NT2/D1 (cell line): ENCODE measurements around the gene PLA2G4D.

Experiments
- DNase-seq: peaks from one replicate; pipeline ENCODE4 v3.0.0-alpha.2; 2011; ENCODE audit warnings: low read depth, low spot score
- H3K27me3 ChIP-seq: 2 replicates; pipeline ENCODE4 v1.6.0; 2011; ENCODE audit warnings: mild to moderate bottlenecking; ENCODE audit not compliant: insufficient read length, insufficient read depth
- H3K36me3 ChIP-seq: 2 replicates; pipeline ENCODE4 v1.6.1; 2011; ENCODE audit warnings: mild to moderate bottlenecking, low read length, mixed read lengths; ENCODE audit not compliant: insufficient read depth, insufficient read length
- H3K4me1 ChIP-seq: 2 replicates; pipeline ENCODE4 v1.5.1; 2011; ENCODE audit not compliant: insufficient read depth, insufficient read length
- H3K4me3 ChIP-seq: 2 replicates; pipeline ENCODE4 v1.5.1; 2011; ENCODE audit warnings: low read depth; ENCODE audit not compliant: insufficient read length
- H3K9ac ChIP-seq: 2 replicates; pipeline ENCODE4 v1.6.0; 2011; ENCODE audit warnings: low read depth; ENCODE audit not compliant: insufficient read length
- H3K9me3 ChIP-seq: 2 replicates; pipeline ENCODE4 v1.5.1; 2011; ENCODE audit warnings: mild to moderate bottlenecking, low read length; ENCODE audit not compliant: insufficient read depth
- SUZ12 ChIP-seq: IDR thresholded peaks from 2 replicates; pipeline ENCODE4 v1.6.1; 2011; ENCODE audit not compliant: insufficient read length, insufficient read depth; ENCODE audit errors: extremely low read depth
- YY1 ChIP-seq: IDR thresholded peaks from 2 replicates; pipeline ENCODE4 v1.6.1; 2011; ENCODE audit not compliant: insufficient read length, insufficient read depth
- ZNF274 ChIP-seq: IDR thresholded peaks from 2 replicates; pipeline ENCODE4 v1.6.1; 2011; ENCODE audit warnings: mild to moderate bottlenecking, low read depth, low read length

The PLA2G4D gene

DNA sequence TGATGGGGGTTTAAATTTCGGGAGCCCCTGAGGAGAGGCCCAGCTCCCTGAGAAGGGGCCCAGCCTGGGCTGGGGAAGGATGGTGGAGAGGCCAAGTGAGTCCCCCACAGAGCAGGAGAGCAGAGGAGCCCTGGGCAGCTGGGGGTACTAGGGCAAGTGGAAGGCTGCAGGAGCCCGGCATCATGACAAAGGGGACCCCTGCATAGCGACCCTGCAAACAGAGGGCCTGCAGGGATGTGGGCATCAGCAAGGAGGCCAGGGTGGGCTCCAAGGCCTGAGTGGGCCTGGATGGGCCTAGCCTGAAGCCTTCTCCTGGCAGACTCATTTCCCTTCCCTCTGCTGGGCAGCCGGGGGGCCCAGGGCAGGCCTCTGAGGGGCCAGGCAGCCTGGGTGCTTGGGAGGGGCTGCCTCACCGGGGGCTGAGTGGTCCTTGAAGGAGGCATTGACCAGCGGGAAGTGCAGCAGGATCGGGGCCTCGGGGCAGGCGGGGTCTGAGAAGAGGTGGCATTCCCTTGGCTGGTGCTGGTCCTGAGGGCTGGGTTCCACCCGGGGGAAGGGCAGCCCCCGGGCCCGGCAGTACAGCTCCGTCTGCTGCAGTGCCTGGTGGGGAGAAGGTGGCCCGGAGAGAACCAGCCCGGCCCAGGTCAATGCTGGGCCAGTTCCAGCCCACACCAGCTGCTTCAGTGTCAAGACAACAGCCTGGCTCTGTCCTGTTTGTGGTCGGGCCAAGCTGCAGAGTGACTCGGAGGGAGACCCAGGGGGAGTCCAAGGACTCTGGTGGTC, 24.7 kb downstream of the PLA2G4D start:
- H3K36me3 ChIP-seq: no peaks in the 10 kb centered on the region
- no peak overlapping the region for H3K9ac ChIP-seq
- H3K27me3 ChIP-seq: no peaks in the 10 kb centered on the region
- no peak for TF ChIP-seq YY1
- no peak for TF ChIP-seq ZNF274
- no peak for TF ChIP-seq SUZ12
- no peak for DNase-seq
- H3K9me3 ChIP-seq: no peaks in the 10 kb centered on the region
- H3K4me3 ChIP-seq: no peak overlapping the region
- H3K4me1 ChIP-seq: no peaks in the 10 kb centered on the region

DNA sequence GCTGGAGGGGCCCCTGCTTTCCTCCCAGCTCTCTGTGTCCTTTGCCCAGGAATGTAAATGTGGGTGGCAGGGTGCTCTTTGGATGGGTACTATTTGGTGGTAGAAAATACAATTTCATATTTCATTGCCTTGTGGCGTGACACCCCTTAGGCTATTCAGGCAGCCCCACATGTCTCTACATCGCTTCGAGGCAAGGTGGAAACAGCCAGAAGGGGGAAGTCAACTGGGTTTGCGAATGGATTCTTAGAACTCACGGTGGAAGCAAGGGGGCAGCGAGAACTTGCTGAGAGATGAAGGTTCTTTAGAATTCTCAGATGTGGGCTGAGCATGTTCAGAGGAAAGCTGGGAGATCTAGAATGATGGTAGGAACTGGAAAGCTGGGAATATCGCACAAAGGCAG, 25.3 kb downstream of the PLA2G4D start:
- no peak for DNase-seq
- no peaks in the 10 kb centered on the region for H3K4me1 ChIP-seq
- TF ChIP-seq YY1 (no peak), ZNF274 (no peak), SUZ12 (no peak)
- no peak overlapping the region for H3K4me3 ChIP-seq
- H3K36me3 ChIP-seq: no peaks in the 10 kb centered on the region
- no peaks in the 10 kb centered on the region for H3K27me3 ChIP-seq
- no peaks in the 10 kb centered on the region for H3K9me3 ChIP-seq
- H3K9ac ChIP-seq: no peak overlapping the region

- Histone ChIP-seq H3K36me3 (no peaks in the 10 kb centered on the region), H3K9ac (no peak overlapping the region), H3K4me3 (no peak overlapping the region), H3K27me3 (no peaks in the 10 kb centered on the region), H3K9me3 (no peaks in the 10 kb centered on the region), H3K4me1 (no peaks in the 10 kb centered on the region)
- no peak for DNase-seq
- TF ChIP-seq ZNF274 (no peak), SUZ12 (no peak)
Observed at GRCh38 chr15:42068601-42069000, 25.8 kb downstream of the PLA2G4D start.

DNA sequence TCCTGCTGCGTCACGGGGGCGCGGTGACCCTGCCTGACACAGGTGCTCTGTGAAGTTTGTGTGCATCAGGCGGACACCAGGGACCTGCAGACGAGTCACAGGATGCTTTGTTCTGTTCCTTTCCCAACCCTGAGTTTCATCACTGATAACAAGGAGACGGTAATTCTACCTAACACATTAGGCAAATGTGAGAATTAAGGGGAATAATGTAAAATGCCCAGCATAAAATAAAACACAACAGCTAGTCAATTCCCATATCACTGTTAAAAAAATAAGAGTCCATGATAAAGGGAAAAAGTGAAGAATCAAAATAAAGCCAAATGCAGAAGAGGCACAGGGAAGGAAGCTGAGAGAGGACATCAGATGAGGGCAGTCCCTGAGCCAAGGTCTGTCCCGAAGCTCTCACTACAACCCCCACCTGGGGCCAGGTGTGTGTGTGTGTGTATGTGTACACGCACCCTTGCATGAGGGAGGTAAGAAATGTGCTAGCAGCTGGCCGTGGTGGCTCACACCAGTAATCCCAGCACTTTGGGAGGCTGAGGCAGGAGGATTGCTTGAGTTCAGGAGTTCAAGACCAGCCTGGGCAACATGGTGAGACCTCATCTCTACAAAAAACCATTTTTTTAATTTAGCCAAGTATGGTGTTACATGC, 27.5 kb downstream of the PLA2G4D start:
- Histone ChIP-seq H3K9me3 (no peaks in the 10 kb centered on the region), H3K4me1 (no peaks in the 10 kb centered on the region), H3K36me3 (no peaks in the 10 kb centered on the region), H3K9ac (no peak overlapping the region), H3K27me3 (no peaks in the 10 kb centered on the region), H3K4me3 (no peak overlapping the region)
- no peak for DNase-seq
- no peak for TF ChIP-seq SUZ12

DNA sequence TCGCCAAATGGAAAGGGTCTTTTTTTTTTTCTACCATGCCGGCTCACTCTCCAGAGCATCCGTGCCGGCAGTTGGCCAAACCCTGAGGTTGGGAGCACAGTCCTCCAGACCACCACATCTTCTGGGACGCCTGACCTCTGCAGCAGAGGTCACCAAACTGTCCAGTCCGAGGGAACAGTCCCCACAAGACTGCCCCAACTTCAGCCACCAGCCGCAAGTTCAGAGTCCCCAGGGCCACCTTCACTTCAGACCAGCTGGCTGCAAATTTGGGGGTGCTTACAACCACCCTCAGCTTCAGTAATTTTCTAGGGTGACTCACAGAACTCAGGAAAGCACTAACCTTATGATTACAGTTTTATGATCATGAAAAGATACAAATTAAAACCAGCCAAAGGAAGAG, 28.9 kb downstream of the PLA2G4D start:
- Histone ChIP-seq H3K27me3 (no peaks in the 10 kb centered on the region), H3K4me3 (no peak overlapping the region), H3K36me3 (no peaks in the 10 kb centered on the region), H3K4me1 (peaks cover 2% of the 10 kb centered on the region), H3K9ac (peak overlapping the region; percentile 10), H3K9me3 (no peaks in the 10 kb centered on the region)
- no peak for DNase-seq
- no peak for TF ChIP-seq ZNF274
- TF ChIP-seq YY1: no peak
- no peak for TF ChIP-seq SUZ12

GRCh38 chr15:42065033-42065432, 29.3 kb downstream of the PLA2G4D start:
- peaks cover 2% of the 10 kb centered on the region for H3K4me1 ChIP-seq
- H3K27me3 ChIP-seq: no peaks in the 10 kb centered on the region
- H3K9ac ChIP-seq: peak overlapping the region; percentile 10
- H3K9me3 ChIP-seq: no peaks in the 10 kb centered on the region
- DNase-seq: no peak
- H3K4me3 ChIP-seq: no peak overlapping the region
- no peaks in the 10 kb centered on the region for H3K36me3 ChIP-seq
- TF ChIP-seq SUZ12 (no peak), YY1 (no peak)

DNA sequence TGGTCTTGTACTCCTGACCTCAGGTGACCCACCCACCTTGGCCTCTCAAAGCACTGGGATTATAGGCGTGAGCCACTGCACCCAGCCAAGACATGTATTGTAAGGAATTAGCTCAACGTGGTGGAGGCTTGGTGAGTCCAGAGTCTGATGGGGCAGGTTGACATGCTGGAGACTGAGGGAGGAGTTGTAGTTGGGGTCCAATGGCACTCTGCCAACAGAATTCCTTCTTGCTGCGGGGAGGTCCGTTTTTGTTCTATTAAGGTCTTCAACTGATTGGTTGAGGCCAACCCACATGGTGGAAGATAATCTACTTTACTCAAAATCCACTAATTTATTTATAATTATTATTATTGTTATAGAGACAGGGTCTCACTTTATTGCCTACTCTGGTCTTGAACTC, 30.1 kb downstream of the PLA2G4D start:
- Histone ChIP-seq H3K9me3 (no peaks in the 10 kb centered on the region), H3K9ac (no peak overlapping the region), H3K4me3 (no peak overlapping the region), H3K4me1 (peaks cover 2% of the 10 kb centered on the region), H3K27me3 (no peaks in the 10 kb centered on the region), H3K36me3 (no peaks in the 10 kb centered on the region)
- no peak for TF ChIP-seq SUZ12
- TF ChIP-seq YY1: no peak
- no peak for TF ChIP-seq ZNF274
- DNase-seq: no peak
